Thyroid gland (tissue), 4 donors: ENCODE results near the gene ADCY5. TPM values are rescaled to one million over a fixed set of nuclear protein-coding genes. Genes with fewer than 3 reads are reported as not detected.

Experiments used
- DNase-seq, 2 donors: peaks; one replicate each; pipeline ENCODE4 v3.0.0-alpha.2; 2019
- H3K27ac ChIP-seq, 3 donors: fragments of 200-600 bp; sonication (generic); 1 replicate in 2 of 3; 2 replicates in 1 of 3; pipeline ENCODE4 v1.5.1; 2016 to 2019; ENCODE audit warnings: mild to moderate bottlenecking in 1 of 3, moderate library complexity in 1 of 3
- H3K27me3 ChIP-seq: fragments of 200-600 bp; sonication (generic); one replicate; pipeline ENCODE4 v1.5.1; 2019
- H3K36me3 ChIP-seq, 2 donors: fragments of 200-600 bp; sonication (generic); one replicate each; pipeline ENCODE4 v1.5.1; 2016 to 2019
- H3K4me1 ChIP-seq, 2 donors: fragments of 200-600 bp; sonication (generic); one replicate each; pipeline ENCODE4 v1.5.1; 2017 to 2019
- H3K4me3 ChIP-seq, 3 donors: fragments of 200-600 bp; sonication (generic); replicated peaks in 1 of 3; 1 replicate in 2 of 3; 2 replicates in 1 of 3; pipeline ENCODE4 v1.5.1; 2016; ENCODE audit warnings: mild to moderate bottlenecking in 1 of 3
- H3K9me3 ChIP-seq: fragments of 200-600 bp; sonication (generic); one replicate; pipeline ENCODE4 v1.5.1; 2017
- POLR2A ChIP-seq, 2 donors: fragments of 450-650 bp; IDR thresholded peaks; one replicate each; pipeline ENCODE4 v1.6.1; 2017; ENCODE audit warnings: antibody characterized with exemption in 2 of 2, mild to moderate bottlenecking in 2 of 2, moderate library complexity in 1 of 2
- WGBS, 2 donors: methylation state at CpG; one replicate each; pipeline ENCODE4 v1.1.5; 2017; 5-methylcytosine and 5-hydroxymethylcytosine counted together
- intact Hi-C: fragments of 100-400 bp; cut with DNase I; formaldehyde crosslinking; loops from one replicate; pipeline ENCODE4 v1.15.1; 2023
- total RNA-seq, 4 donors: library from RNA; depleted of rRNA; stranded (reverse); fragments of >200 nt; gene quantifications; one replicate each; pipeline ENCODE4 v1.2.3, GENCODE V29; 2016
- TF ChIP-seq, protein P1 (sequence below), 6 experiments: fragments of 200-600 bp in 3 of 6; fragments of 450-650 bp in 3 of 6; sonication (generic) in 3 of 6; IDR thresholded peaks; one replicate each; pipeline ENCODE4 v1.5.1; 2016 to 2019; ENCODE audit warnings: antibody characterized with exemption in 6 of 6, mild to moderate bottlenecking in 2 of 6, inconsistent platforms in 1 of 6, moderate library complexity in 1 of 6

The ADCY5 gene
- total RNA-seq, 4 donors from 2014 or later: 0.78 to 2.7 (median 1.8) TPM

DNA sequence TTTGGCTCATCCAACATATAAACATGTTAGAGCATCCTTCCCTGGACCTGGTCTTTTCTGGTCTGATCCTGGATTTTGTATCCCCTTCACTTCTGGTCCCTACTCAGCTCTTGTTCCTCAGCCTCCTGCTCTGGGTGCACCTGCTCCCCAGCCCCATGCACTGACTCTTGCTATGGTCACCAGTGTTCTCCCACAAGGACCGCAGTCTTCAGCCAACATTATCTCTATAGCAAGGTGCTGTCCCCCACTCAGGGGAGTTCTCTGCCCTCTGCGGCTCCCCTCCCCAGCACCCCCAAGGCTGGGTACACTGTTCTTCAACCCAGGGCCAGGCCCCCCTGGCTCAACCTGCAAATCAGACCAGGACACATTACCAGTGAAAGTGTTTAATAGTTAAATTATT is 167.0 kb downstream of the ADCY5 start:
- WGBS, 2 donors: 93 to 97% methylated on average over 2 of the region's 2 CpGs

DNA sequence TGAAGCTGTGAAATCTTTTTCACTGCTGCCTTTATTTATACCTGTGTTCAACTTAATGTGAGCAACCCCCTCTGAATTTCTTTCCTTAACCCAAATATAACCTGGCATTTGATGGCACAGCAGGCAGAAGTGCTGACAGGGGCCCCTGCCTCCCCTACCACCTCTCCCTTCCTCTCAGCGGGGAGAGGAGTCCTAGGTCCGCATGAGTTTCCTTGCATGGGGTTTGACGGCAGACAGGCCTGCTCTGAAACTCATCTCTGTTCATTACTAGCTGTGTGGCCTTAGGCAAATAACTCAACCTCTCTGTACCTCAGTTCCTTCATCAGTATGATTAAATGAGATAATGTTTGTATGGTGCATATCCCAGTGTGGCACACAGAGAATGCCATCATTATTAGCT is 167.5 kb downstream of the ADCY5 start:
- 85 to 86% methylated on average over 3 of the region's 3 CpGs for WGBS, 2 donors
- intact Hi-C loops: no loop called here
- TF ChIP-seq, protein P1, sequence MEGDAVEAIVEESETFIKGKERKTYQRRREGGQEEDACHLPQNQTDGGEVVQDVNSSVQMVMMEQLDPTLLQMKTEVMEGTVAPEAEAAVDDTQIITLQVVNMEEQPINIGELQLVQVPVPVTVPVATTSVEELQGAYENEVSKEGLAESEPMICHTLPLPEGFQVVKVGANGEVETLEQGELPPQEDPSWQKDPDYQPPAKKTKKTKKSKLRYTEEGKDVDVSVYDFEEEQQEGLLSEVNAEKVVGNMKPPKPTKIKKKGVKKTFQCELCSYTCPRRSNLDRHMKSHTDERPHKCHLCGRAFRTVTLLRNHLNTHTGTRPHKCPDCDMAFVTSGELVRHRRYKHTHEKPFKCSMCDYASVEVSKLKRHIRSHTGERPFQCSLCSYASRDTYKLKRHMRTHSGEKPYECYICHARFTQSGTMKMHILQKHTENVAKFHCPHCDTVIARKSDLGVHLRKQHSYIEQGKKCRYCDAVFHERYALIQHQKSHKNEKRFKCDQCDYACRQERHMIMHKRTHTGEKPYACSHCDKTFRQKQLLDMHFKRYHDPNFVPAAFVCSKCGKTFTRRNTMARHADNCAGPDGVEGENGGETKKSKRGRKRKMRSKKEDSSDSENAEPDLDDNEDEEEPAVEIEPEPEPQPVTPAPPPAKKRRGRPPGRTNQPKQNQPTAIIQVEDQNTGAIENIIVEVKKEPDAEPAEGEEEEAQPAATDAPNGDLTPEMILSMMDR (IDR thresholded peaks at IDR 0.05): no peak
- no peak for TF ChIP-seq POLR2A (IDR thresholded peaks at IDR 0.05)
- Histone ChIP-seq H3K9me3 (no peaks in the 10 kb centered on the region), H3K4me3 (no peak overlapping the region), H3K36me3 (no peaks in the 10 kb centered on the region), H3K27ac (no peak overlapping the region), H3K27me3 (no peaks in the 10 kb centered on the region), H3K4me1 (no peaks in the 10 kb centered on the region)
- DNase-seq: no peak

More for the DNA sequence above, 167.0 kb downstream of the ADCY5 start:
- no peaks in the 10 kb centered on the region for H3K36me3 ChIP-seq
- no peaks in the 10 kb centered on the region for H3K4me1 ChIP-seq
- intact Hi-C loops: no loop called here
- H3K9me3 ChIP-seq: no peaks in the 10 kb centered on the region
- H3K27ac ChIP-seq: no peak overlapping the region
- H3K27me3 ChIP-seq: no peaks in the 10 kb centered on the region
- no peak overlapping the region for H3K4me3 ChIP-seq
- no peak for TF ChIP-seq POLR2A (IDR thresholded peaks at IDR 0.05)
- TF ChIP-seq, protein P1 (IDR thresholded peaks at IDR 0.05): no peak
- no peak for DNase-seq

DNA sequence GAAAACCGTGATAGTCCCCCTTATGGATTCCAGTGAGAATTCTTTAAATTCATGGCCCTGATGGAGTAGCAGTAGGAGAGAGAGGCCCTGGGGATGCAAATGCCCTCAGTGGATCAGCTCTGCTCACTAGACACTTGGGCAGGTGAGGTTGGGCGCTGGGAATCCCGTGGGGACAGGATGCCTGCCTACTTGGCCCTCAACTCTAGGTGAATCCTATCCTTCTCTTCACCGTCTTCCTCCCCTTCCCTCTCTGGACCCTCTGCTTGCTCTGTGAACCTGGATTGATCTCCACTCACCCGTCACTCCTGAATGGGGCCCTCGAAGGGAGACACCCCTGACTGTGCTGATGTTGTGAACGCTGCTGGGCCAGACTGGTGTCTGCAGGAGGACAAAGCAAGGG is 169.8 kb downstream of the ADCY5 start:
- H3K27ac ChIP-seq: no peak overlapping the region
- H3K4me1 ChIP-seq: no peaks in the 10 kb centered on the region
- no peaks in the 10 kb centered on the region for H3K27me3 ChIP-seq
- TF ChIP-seq POLR2A (IDR thresholded peaks at IDR 0.05): no peak
- TF ChIP-seq, protein P1 (IDR thresholded peaks at IDR 0.05): no peak
- H3K9me3 ChIP-seq: no peaks in the 10 kb centered on the region
- 62 to 73% methylated on average over 7 of the region's 7 CpGs for WGBS, 2 donors
- no peak for DNase-seq
- H3K36me3 ChIP-seq: no peaks in the 10 kb centered on the region
- H3K4me3 ChIP-seq: no peak overlapping the region
- intact Hi-C loops: no loop called here

DNA sequence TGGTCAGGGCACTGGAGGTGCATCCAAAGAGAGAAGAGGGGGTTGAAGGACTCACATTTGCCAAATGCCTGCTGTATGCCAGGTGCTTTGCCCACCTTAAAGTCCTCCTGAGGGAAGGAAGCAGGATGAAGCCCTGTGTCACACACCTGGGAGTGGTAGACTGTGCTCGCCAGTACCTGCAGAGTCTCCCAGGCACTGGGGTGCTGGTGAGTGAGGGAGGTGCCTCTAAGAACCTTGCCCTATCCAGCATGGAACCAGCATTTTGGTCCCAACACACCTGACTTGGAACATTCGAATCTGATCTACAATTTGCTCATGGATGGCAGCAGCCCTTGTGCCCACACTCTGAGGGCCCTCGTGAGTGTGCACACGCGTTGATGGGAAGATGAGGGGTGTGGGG is 170.4 kb downstream of the ADCY5 start:
- intact Hi-C loops: no loop called here
- H3K9me3 ChIP-seq: no peaks in the 10 kb centered on the region
- no peaks in the 10 kb centered on the region for H3K36me3 ChIP-seq
- H3K4me1 ChIP-seq: no peaks in the 10 kb centered on the region
- WGBS, 2 donors: 78 to 82% methylated on average over 5 of the region's 5 CpGs
- no peak for TF ChIP-seq POLR2A (IDR thresholded peaks at IDR 0.05)
- TF ChIP-seq, protein P1 (IDR thresholded peaks at IDR 0.05): no peak
- no peaks in the 10 kb centered on the region for H3K27me3 ChIP-seq
- no peak overlapping the region for H3K4me3 ChIP-seq
- DNase-seq: no peak
- H3K27ac ChIP-seq: no peak overlapping the region

DNA sequence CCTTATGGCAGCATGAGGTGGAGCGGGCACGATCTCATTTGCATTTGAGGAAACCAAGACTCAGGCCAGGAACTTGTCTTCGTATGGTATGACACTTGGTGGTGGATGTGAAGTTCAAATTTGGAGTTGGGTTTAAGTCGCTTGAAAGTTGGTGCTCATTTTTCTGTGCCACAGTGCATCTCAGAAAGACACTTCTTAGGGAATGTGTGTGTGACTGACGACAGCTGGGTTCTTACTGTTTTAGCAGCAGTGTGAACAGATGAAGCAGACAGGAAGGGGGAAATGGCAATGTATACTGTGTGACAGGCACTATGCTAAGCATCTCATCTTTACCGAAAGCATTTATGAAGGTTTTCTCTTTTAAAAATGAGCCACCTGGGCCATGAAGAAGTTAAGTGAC is 171.8 kb downstream of the ADCY5 start:
- Histone ChIP-seq H3K36me3 (peaks cover 0 to under 1% of the 10 kb centered on the region in 2 donors), H3K27ac (no peak overlapping the region), H3K27me3 (no peaks in the 10 kb centered on the region), H3K4me1 (no peaks in the 10 kb centered on the region), H3K9me3 (no peaks in the 10 kb centered on the region), H3K4me3 (no peak overlapping the region)
- intact Hi-C loops: no loop called here
- no peak for TF ChIP-seq POLR2A (IDR thresholded peaks at IDR 0.05)
- TF ChIP-seq, protein P1 (IDR thresholded peaks at IDR 0.05): no peak
- DNase-seq: no peak
- 85 to 92% methylated on average over 6 of the region's 6 CpGs for WGBS, 2 donors
